K562 (cell line): ENCODE measurements around the gene FBXO21. TPM values are rescaled to one million over a fixed set of nuclear protein-coding genes. Genes with fewer than 3 reads are reported as not detected.

Experiments
- BDP1 ChIP-seq: IDR thresholded peaks from 3 replicates; pipeline ENCODE4 v1.6.1; 2011; ENCODE audit not compliant: insufficient read length, insufficient read depth
- CBFA2T2 ChIP-seq: fragments of 450-650 bp; conservative IDR thresholded peaks from 2 replicates; pipeline ENCODE4 v1.6.1; 2017; ENCODE audit warnings: mild to moderate bottlenecking
- CBX1 ChIP-seq: sonication (generic); IDR thresholded peaks from 2 replicates; pipeline ENCODE4 v1.6.1; 2016; ENCODE audit warnings: antibody characterized with exemption, low read depth, mild to moderate bottlenecking
- HINFP ChIP-seq: fragments of 450-650 bp; conservative IDR thresholded peaks from 2 replicates; pipeline ENCODE4 v1.6.1; 2016; ENCODE audit warnings: missing genetic modification characterization, low read depth, mild to moderate bottlenecking, control low read depth, missing compliant biosample characterization
- KAT8 ChIP-seq: fragments of 450-650 bp; IDR thresholded peaks from 2 replicates; pipeline ENCODE4 v1.6.1; 2016; ENCODE audit warnings: low read depth, mild to moderate bottlenecking
- KLF13 ChIP-seq: fragments of 450-650 bp; IDR thresholded peaks from 2 replicates; pipeline ENCODE4 v1.6.1; 2016; ENCODE audit warnings: missing genetic modification characterization, low read depth, mild to moderate bottlenecking, missing compliant biosample characterization, moderate library complexity, borderline replicate concordance
- MEIS2 ChIP-seq: fragments of 450-650 bp; IDR thresholded peaks from 2 replicates; pipeline ENCODE4 v1.6.1; 2014; ENCODE audit warnings: mild to moderate bottlenecking; ENCODE audit not compliant: partially characterized antibody
- MXI1 ChIP-seq: IDR thresholded peaks from 2 replicates; pipeline ENCODE4 v1.6.1; 2011; ENCODE audit warnings: low read depth, mild to moderate bottlenecking, improper control_type of control experiment, low read length
- NCOR1 ChIP-seq: fragments of 450-650 bp; IDR thresholded peaks from 2 replicates; pipeline ENCODE4 v1.6.1; 2016; ENCODE audit warnings: mild to moderate bottlenecking, moderate library complexity
- POLR2A ChIP-seq: fragments of 450-650 bp; conservative IDR thresholded peaks from 2 replicates; pipeline ENCODE4 v1.6.1; 2016
- PPARD ChIP-seq: fragments of 250-450 bp; sonication (Bioruptor Pico); IDR thresholded peaks from 2 replicates; pipeline ENCODE4 v1.8.0; 2022; ENCODE audit warnings: inconsistent platforms, mild to moderate bottlenecking, moderate library complexity
- PRMT5 ChIP-seq: sonication (generic); formaldehyde crosslinking; IDR thresholded peaks from 2 replicates; pipeline ENCODE4 v1.5.0; 2020; ENCODE audit warnings: missing genetic modification reagents
- RFX7 ChIP-seq: fragments of 250-450 bp; sonication (Bioruptor Pico); IDR thresholded peaks from 2 replicates; pipeline ENCODE4 v1.5.1; 2021; ENCODE audit warnings: mild to moderate bottlenecking
- SMAD1 ChIP-seq: fragments of 150-350 bp; IDR thresholded peaks from 2 replicates; pipeline ENCODE4 v1.6.1; 2014; ENCODE audit warnings: low read length, low read depth; ENCODE audit not compliant: partially characterized antibody
- TAF15 ChIP-seq: fragments of 200-400 bp; formaldehyde crosslinking; IDR thresholded peaks from 2 replicates; pipeline ENCODE4 v1.6.1; 2017; ENCODE audit warnings: mild to moderate bottlenecking, low read depth, low read length, moderate library complexity
- THRAP3 ChIP-seq: fragments of 450-650 bp; IDR thresholded peaks from 2 replicates; pipeline ENCODE4 v1.6.1; 2016; ENCODE audit warnings: mild to moderate bottlenecking, inconsistent platforms, borderline replicate concordance
- XRCC4 ChIP-seq: IDR thresholded peaks from one replicate; pipeline ENCODE4 v1.6.1; 2011; ENCODE audit not compliant: insufficient read depth, insufficient read length; ENCODE audit errors: extremely low read depth
- ZBTB7A ChIP-seq: IDR thresholded peaks from 2 replicates; pipeline ENCODE4 v1.6.1; 2011; ENCODE audit warnings: low read depth, mild to moderate bottlenecking, low read length, moderate library complexity, borderline replicate concordance; ENCODE audit not compliant: control insufficient read depth
- ZEB2 ChIP-seq: fragments of 450-650 bp; IDR thresholded peaks from 2 replicates; pipeline ENCODE4 v1.6.1; 2016
- ZNF609 ChIP-seq: sonication (generic); formaldehyde crosslinking; IDR thresholded peaks from 2 replicates; pipeline ENCODE4 v1.8.1; 2023; ENCODE audit warnings: missing genetic modification reagents, mild to moderate bottlenecking, borderline replicate concordance
- polyA plus RNA-seq, 8 experiments: library from polyadenylated mRNA; depleted of rRNA in 4 of 8; stranded (reverse) in 5 of 8; unstranded in 3 of 8; fragments of >200 nt; fragmentation: Nextera tagmentation in 2 of 8; fragmentation: Illumina TruSeq in 1 of 8; extraction: Ambion mirVana in 2 of 8; extraction: Trizol in 1 of 8; gene quantifications; 2 replicates each; pipeline versions ENCODE4 v1.2.1 to v1.2.3, GENCODE V29; 2011 to 2014; ENCODE audit warnings: inconsistent platforms in 1 of 8, missing spikeins in 1 of 8
- total RNA-seq, 7 experiments: library from RNA; depleted of rRNA in 6 of 7; stranded (reverse); fragments of >200 nt in 6 of 7; fragmentation: Illumina TruSeq in 2 of 7; extraction: Trizol in 2 of 7; gene quantifications; 2 replicates each; pipeline versions ENCODE4 v1.2.1 to v1.2.3, GENCODE V29; 2011 to 2021; ENCODE audit warnings: low replicate concordance in 1 of 7
- TF ChIP-seq, protein P1 (sequence below), 2 experiments: IDR thresholded peaks in 1 of 2; conservative IDR thresholded peaks in 1 of 2; 2 replicates each; pipeline ENCODE4 v1.6.1; 2016; ENCODE audit warnings: low read depth in 2 of 2, mild to moderate bottlenecking in 1 of 2, missing compliant biosample characterization in 1 of 2, missing genetic modification characterization in 1 of 2, moderate library complexity in 1 of 2

Gene FBXO21
- total and polyA plus RNA-seq, 9 of the 15 experiments (the other 6 are each of a cell fraction or from before 2014, with no cell fraction given) = 3.0 to 50.9 (median 9.1) TPM

DNA sequence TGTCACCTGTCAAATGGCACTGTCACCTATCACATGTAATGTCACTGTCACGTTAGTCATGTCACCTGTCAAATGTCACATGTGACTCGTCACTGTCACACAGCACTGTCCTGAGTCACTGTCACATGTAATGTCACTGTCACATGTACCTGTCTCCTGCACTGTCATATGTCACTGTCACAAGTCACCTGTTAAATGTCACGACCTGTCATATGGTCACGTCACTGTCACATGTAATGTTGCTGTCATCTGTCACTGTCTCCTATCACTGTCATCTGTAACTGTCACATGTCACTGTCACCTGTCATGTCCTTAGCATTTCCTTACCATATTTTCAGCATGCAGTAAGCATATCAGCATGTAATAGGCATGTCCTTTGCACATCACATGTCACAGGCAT is 63.9 kb downstream of the FBXO21 start (continued):
- no peak for TF ChIP-seq ZNF609 (CRISPR knock-in tag)
- no peak for TF ChIP-seq KAT8
- no peak for TF ChIP-seq BDP1
- no peak for TF ChIP-seq NCOR1
- no peak for TF ChIP-seq MXI1
- no peak for TF ChIP-seq PPARD (CRISPR knock-in tag)
- TF ChIP-seq, protein P1, sequence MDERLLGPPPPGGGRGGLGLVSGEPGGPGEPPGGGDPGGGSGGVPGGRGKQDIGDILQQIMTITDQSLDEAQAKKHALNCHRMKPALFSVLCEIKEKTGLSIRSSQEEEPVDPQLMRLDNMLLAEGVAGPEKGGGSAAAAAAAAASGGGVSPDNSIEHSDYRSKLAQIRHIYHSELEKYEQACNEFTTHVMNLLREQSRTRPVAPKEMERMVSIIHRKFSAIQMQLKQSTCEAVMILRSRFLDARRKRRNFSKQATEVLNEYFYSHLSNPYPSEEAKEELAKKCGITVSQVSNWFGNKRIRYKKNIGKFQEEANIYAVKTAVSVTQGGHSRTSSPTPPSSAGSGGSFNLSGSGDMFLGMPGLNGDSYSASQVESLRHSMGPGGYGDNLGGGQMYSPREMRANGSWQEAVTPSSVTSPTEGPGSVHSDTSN (CRISPR knock-in tag; IDR thresholded peaks at IDR 0.05; ENCODE audit: low read depth) = no peak
- TF ChIP-seq, protein P1 (tag; conservative IDR thresholded peaks at IDR 0.05; ENCODE audit: low read depth) = peak; percentile 73
- no peak for TF ChIP-seq CBX1
- no peak for TF ChIP-seq CBFA2T2
- no peak for TF ChIP-seq RFX7 (CRISPR knock-in tag)
- no peak for TF ChIP-seq THRAP3
- TF ChIP-seq HINFP = no peak
- no peak for TF ChIP-seq XRCC4
- no peak for TF ChIP-seq KLF13 (tag)
- no peak for TF ChIP-seq ZEB2
- no peak for TF ChIP-seq POLR2A
- no peak for TF ChIP-seq ZBTB7A
- no peak for TF ChIP-seq TAF15
- peak; percentile 85 for TF ChIP-seq MEIS2
- TF ChIP-seq PRMT5 (CRISPR knock-in tag) = no peak
- no peak for TF ChIP-seq SMAD1
